HG03469 (cell line): ENCODE results near the gene COBLL1.

Experiments used
- ATAC-seq: cut with Tn5 transposase; IDR thresholded peaks from one replicate; pipeline ENCODE4 v1.9.1; 2021; ENCODE audit warnings: mild to moderate bottlenecking, moderate library complexity, moderate number of reproducible peaks; ENCODE audit not compliant: unreplicated experiment

The COBLL1 gene

DNA sequence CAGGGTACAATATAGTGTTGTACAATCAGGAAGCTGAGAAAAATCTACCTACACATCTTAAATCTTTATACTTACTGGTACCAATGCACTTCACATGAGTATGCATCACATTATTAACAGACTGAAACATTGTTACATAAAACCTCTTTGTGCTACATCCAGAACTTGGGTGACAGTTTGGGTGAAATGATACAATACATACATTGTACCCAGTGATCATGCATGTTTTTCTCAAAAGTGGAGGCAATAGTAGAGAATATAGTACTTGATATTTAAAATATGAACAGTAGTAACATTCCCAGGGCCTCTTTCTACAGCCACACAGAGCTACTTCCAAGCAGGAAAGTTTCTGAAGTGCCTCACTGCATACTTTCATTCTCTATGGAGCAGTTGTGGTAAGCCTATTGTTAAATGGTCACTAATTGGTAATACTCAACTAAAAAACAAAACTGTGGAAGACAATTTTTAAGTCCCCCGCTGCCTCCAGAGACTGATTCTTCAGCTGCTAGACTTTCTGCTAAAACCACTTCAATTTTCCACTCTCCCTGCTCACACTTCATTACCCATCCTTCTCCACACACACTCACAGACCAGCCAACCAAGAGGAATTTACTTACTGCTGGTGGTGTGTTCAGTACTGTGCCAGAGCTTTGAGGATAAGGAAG lies 197.5 kb downstream of the COBLL1 start:
- no peak for ATAC-seq

DNA sequence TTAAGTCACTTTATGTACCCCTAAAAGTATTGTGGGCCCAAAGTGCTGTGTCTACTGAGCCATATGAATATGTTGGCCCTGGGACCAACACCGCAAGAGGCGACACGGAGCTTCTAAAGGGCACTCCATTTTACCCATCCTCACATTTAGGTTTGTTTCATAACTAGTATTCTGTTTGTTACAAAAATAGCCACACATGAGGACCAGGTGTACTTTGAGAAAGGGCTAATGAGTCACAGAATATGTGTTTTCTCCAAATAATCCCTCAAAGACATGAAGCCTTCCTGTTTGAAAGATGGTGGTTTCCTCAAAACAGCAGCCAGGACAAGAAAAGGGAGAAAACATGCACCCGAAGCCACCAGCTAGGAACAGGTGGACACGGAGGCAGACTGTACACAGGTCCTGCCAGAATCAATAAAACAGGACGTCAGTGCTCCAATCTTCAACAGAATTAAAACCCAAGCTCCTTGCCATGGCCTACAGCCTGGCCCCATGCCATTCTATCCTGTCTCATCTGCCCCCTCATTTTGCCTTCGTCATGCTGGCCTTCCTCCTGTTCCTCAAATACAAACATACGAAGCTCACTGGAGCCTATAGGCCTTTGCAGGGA lies 198.6 kb downstream of the COBLL1 start:
- ATAC-seq: no peak

GRCh38 chr2:164642268-164642667 lies 199.4 kb downstream of the COBLL1 start:
- no peak for ATAC-seq
